HepG2 (cell line): Measurements from ENCODE around the gene UBE2B. TPM values are rescaled to one million over a fixed set of nuclear protein-coding genes. Genes with fewer than 3 reads are reported as not detected.
A peak's percentile ranks its signal among the peaks of the same experiment; 100 is the strongest.
"Not testable (repeated sequence)": the region's sequence is repeated elsewhere in the genome, so short reads cannot be mapped to it uniquely, and the experiment has no call there.

Experiments used
- ATAC-seq: fragments of 200-7000 bp; cut with Tn5 transposase; 3 replicates; pipeline ENCODE4 v1.9.1; 2020; ENCODE audit warnings: mild to moderate bottlenecking, moderate library complexity
- BruUV-seq: library from RNA; stranded (reverse); fragments of 400-500 nt; replicated peaks from 2 replicates; lab custom pipeline; 2021; lab: Mats Ljungman, UMichigan
- CTCF ChIA-PET: fragments of 300-600 bp; formaldehyde crosslinking; extraction: SDS; loops from one replicate; lab custom pipeline; 2021; ENCODE audit warnings: low total read pairs, inconsistent platforms, low intra/inter-chr PET ratio; lab: Yijun Ruan, JAX
- POLR2A ChIA-PET: fragments of 350-600 bp; sonication (Branson Sonifier 250); formaldehyde crosslinking; loops from one replicate; lab custom pipeline; 2020; ENCODE audit warnings: antibody characterized with exemption, inconsistent platforms; lab: Yijun Ruan, JAX
- DNase-seq: peaks from one replicate; pipeline ENCODE4 v3.0.0-alpha.2; 2015; ENCODE audit warnings: low spot score
- FAIRE-seq: peaks from 3 replicates; lab custom pipeline; 2011; peaks lifted over from hg19 to GRCh38; lab: Jason Lieb, UNC
- H2AFZ ChIP-seq: one replicate; pipeline ENCODE4 v1.6.1; 2011; ENCODE audit warnings: low read length, inconsistent platforms
- H3K27ac ChIP-seq: fragments of 300-600 bp; 3 replicates; pipeline ENCODE4 v1.8.0; 2011; ENCODE audit warnings: mixed run types, mild to moderate bottlenecking, mixed read lengths, low read length, inconsistent platforms; ENCODE audit not compliant: insufficient read depth; ENCODE audit errors: extremely low read length
- H3K27me3 ChIP-seq, 2 experiments: fragments of 200-600 bp in 1 of 2; 2 replicates in 1 of 2; 3 replicates in 1 of 2; pipeline versions ENCODE4 v1.6.0 to v1.8.0; 2011; ENCODE audit warnings: low read length in 2 of 2, mild to moderate bottlenecking in 2 of 2, moderate library complexity in 2 of 2, inconsistent platforms in 1 of 2; ENCODE audit not compliant: insufficient read depth in 2 of 2, control insufficient read depth in 1 of 2
- H3K36me3 ChIP-seq, 2 experiments: fragments of 200-600 bp in 1 of 2; replicated peaks in 1 of 2; 2 replicates in 1 of 2; 3 replicates in 1 of 2; pipeline versions ENCODE4 v1.5.1 to v1.8.0; 2011; ENCODE audit warnings: low read length in 2 of 2, inconsistent platforms in 1 of 2; ENCODE audit not compliant: insufficient read depth in 2 of 2, control insufficient read depth in 1 of 2
- H3K4me1 ChIP-seq: 2 replicates; pipeline ENCODE4 v1.5.1; 2012; ENCODE audit warnings: low read length, inconsistent platforms; ENCODE audit not compliant: insufficient read depth
- H3K4me2 ChIP-seq: 2 replicates; pipeline ENCODE4 v1.6.0; 2011; ENCODE audit warnings: low read depth, low read length, inconsistent platforms
- H3K4me3 ChIP-seq, 3 experiments: fragments of 200-600 bp in 1 of 3; sonication (generic), shearing (Covaris generic) in 1 of 3; replicated peaks in 1 of 3; 2 replicates each; pipeline ENCODE4 v1.5.1; 2011 to 2016; ENCODE audit warnings: low read length in 3 of 3, inconsistent platforms in 2 of 3, low read depth in 2 of 3, mild to moderate bottlenecking in 2 of 3, control low read depth in 1 of 3, mixed read lengths in 1 of 3; ENCODE audit not compliant: insufficient read depth in 1 of 3
- H3K79me2 ChIP-seq: one replicate; pipeline ENCODE4 v1.6.1; 2011; ENCODE audit warnings: low read length, inconsistent platforms; ENCODE audit not compliant: insufficient read depth
- H3K9ac ChIP-seq: 2 replicates; pipeline ENCODE4 v1.6.0; 2011; ENCODE audit warnings: mild to moderate bottlenecking, low read depth, low read length, inconsistent platforms; ENCODE audit not compliant: insufficient read depth
- H3K9me3 ChIP-seq: 2 replicates; pipeline ENCODE4 v1.5.1; 2012; ENCODE audit warnings: mild to moderate bottlenecking, low read length
- H4K20me1 ChIP-seq: 2 replicates; pipeline ENCODE4 v1.6.0; 2011; ENCODE audit warnings: inconsistent platforms, mild to moderate bottlenecking, low read length, moderate library complexity; ENCODE audit not compliant: insufficient read depth
- FOXA1 ChIP-seq, 2 experiments: fragments of 450-650 bp in 1 of 2; sonication (generic) in 1 of 2; formaldehyde crosslinking in 1 of 2; IDR thresholded peaks; 2 replicates each; pipeline versions ENCODE4 v1.4.0 to v1.6.1; 2016 to 2020; ENCODE audit warnings: missing genetic modification reagents in 1 of 2
- FOXA3 ChIP-seq: IDR thresholded peaks from 2 replicates; pipeline ENCODE4 v1.6.1; 2016; ENCODE audit warnings: missing genetic modification reagents, missing compliant biosample characterization
- SALL1 ChIP-seq: sonication (generic); formaldehyde crosslinking; IDR thresholded peaks from 2 replicates; pipeline ENCODE4 v1.8.0; 2022; ENCODE audit warnings: mild to moderate bottlenecking, missing genetic modification reagents
- ZBTB33 ChIP-seq: sonication (generic); formaldehyde crosslinking; IDR thresholded peaks from 2 replicates; pipeline ENCODE4 v1.4.0; 2020; ENCODE audit warnings: missing genetic modification reagents
- ZMYM4 ChIP-seq: sonication (generic); formaldehyde crosslinking; IDR thresholded peaks from 2 replicates; pipeline ENCODE4 v1.8.1; 2023; ENCODE audit warnings: mild to moderate bottlenecking, missing genetic modification reagents
- ZNF281 ChIP-seq: sonication (generic); formaldehyde crosslinking; IDR thresholded peaks from 2 replicates; pipeline ENCODE4 v1.4.0; 2020; ENCODE audit warnings: missing genetic modification reagents, borderline replicate concordance
- ZNF687 ChIP-seq: sonication (generic); formaldehyde crosslinking; IDR thresholded peaks from 2 replicates; pipeline ENCODE4 v1.5.1; 2020; ENCODE audit warnings: mild to moderate bottlenecking, missing genetic modification reagents, moderate library complexity
- ZNF891 ChIP-seq: sonication (generic); formaldehyde crosslinking; IDR thresholded peaks from 2 replicates; pipeline ENCODE4 v1.5.0; 2020; ENCODE audit warnings: mild to moderate bottlenecking, missing genetic modification reagents
- WGBS: methylation state at CpG from one replicate; pipeline ENCODE4 v1.1.6; 2017; ENCODE audit warnings: low lambda C conversion rate; 5-methylcytosine and 5-hydroxymethylcytosine counted together
- in situ Hi-C: cut with HindIII; loops from 2 replicates; pipeline ENCODE4 v1.10.0; 2017; ENCODE audit warnings: low pct_unique_long_range_greater_than_20kb; ENCODE audit not compliant: extremely low pct_ligation_motif_present
- intact Hi-C: fragments of 100-400 bp; cut with micrococcal nuclease; formaldehyde crosslinking; loops from one replicate; pipeline ENCODE4 v1.10.0; 2022; ENCODE audit not compliant: unreplicated experiment
- polyA plus RNA-seq, 8 experiments: library from polyadenylated mRNA; depleted of rRNA in 3 of 8; stranded (reverse) in 7 of 8; unstranded in 1 of 8; fragments of >200 nt; fragmentation: Illumina TruSeq in 4 of 8; extraction: Trizol in 4 of 8; gene quantifications; 2 replicates each; pipeline versions ENCODE4 v1.2.1 to v1.2.3, GENCODE V29; 2011 to 2016; ENCODE audit warnings: low read depth in 4 of 8, missing spikeins in 1 of 8, mixed read lengths in 1 of 8; ENCODE audit not compliant: insufficient read depth in 1 of 8
- total RNA-seq, 5 experiments: library from RNA; depleted of rRNA; stranded (reverse); fragments of >200 nt; fragmentation: Illumina TruSeq; extraction: Trizol; gene quantifications; 2 replicates each; pipeline ENCODE4 v1.2.3, GENCODE V29; 2016; ENCODE audit warnings: low read depth in 1 of 5

UBE2B gene
- total and polyA plus RNA-seq, 2 of the 13 experiments (the other 11 are each of a cell fraction or from before 2014, with no cell fraction given): 25.2 to 56.0 TPM

GRCh38 chr5:134336833-134337232 is 34.5 kb upstream of the UBE2B start:
- H3K4me1 ChIP-seq; H3K36me3 ChIP-seq; H3K9me3 ChIP-seq; H3K27ac ChIP-seq; H2AFZ ChIP-seq; CTCF ChIA-PET; intact Hi-C loops; POLR2A ChIA-PET; H3K79me2 ChIP-seq; H3K9ac ChIP-seq; H3K27me3 ChIP-seq; ATAC-seq; in situ Hi-C loops; BruUV-seq; H3K4me2 ChIP-seq; FAIRE-seq; H3K4me3 ChIP-seq; H4K20me1 ChIP-seq; TF ChIP-seq FOXA1 (IDR thresholded peaks at IDR 0.05): not testable (repeated sequence)
- 0 out of 2 replicates have a peak, but pooled peaks have one; percentile 17 for TF ChIP-seq ZNF687
- TF ChIP-seq SALL1 (CRISPR knock-in tag): 0 out of 2 replicates have a peak, but pooled peaks have one; percentile 13
- peak; percentile 76 for TF ChIP-seq ZBTB33 (CRISPR knock-in tag)
- TF ChIP-seq ZNF891 (CRISPR knock-in tag): 0 out of 2 replicates have a peak, but pooled peaks have one; percentile 22
- TF ChIP-seq ZMYM4: peak; percentile 44; the same call in 1 of the 2 replicates
- 0 out of 2 replicates have a peak, but pooled peaks have one; percentile 29 for TF ChIP-seq FOXA1 (CRISPR knock-in tag; IDR thresholded peaks at IDR 0.05)
- 0 out of 2 replicates have a peak, but pooled peaks have one; percentile 8 for TF ChIP-seq FOXA3 (CRISPR knock-in tag)
- peak; percentile 78; the same call in 1 of the 2 replicates for TF ChIP-seq ZNF281
- DNase-seq: peak; percentile 18
- no CpG with 5 or more reads among the region's 6 CpGs for WGBS

GRCh38 chr5:134343500-134343899 is 27.9 kb upstream of the UBE2B start:
- DNase-seq, POLR2A ChIA-PET, H2AFZ ChIP-seq, ATAC-seq, H3K4me3 ChIP-seq, H3K27me3 ChIP-seq, intact Hi-C loops, H3K4me2 ChIP-seq, H3K79me2 ChIP-seq, H3K9me3 ChIP-seq, BruUV-seq, H3K36me3 ChIP-seq, FAIRE-seq, H3K9ac ChIP-seq, H3K27ac ChIP-seq, H3K4me1 ChIP-seq, CTCF ChIA-PET, in situ Hi-C loops, H4K20me1 ChIP-seq: not testable (repeated sequence)
- 96% methylated on average over 3 of the region's 3 CpGs for WGBS
